Lower leg skin (tissue), 3 donors: ENCODE measurements around the gene TNFRSF1B.

ENCODE experiments used
- POLR2A ChIP-seq, 2 donors: fragments of 450-650 bp; IDR thresholded peaks; one replicate each; pipeline ENCODE4 v1.6.1; 2016 to 2017; ENCODE audit warnings: antibody characterized with exemption in 2 of 2, mild to moderate bottlenecking in 1 of 2, moderate library complexity in 1 of 2
- TF ChIP-seq, protein P1 (sequence below), 3 donors: fragments of 450-650 bp; IDR thresholded peaks; one replicate each; pipeline ENCODE4 v1.5.1; 2016; ENCODE audit warnings: antibody characterized with exemption in 3 of 3, mild to moderate bottlenecking in 3 of 3, moderate library complexity in 2 of 3

DNA sequence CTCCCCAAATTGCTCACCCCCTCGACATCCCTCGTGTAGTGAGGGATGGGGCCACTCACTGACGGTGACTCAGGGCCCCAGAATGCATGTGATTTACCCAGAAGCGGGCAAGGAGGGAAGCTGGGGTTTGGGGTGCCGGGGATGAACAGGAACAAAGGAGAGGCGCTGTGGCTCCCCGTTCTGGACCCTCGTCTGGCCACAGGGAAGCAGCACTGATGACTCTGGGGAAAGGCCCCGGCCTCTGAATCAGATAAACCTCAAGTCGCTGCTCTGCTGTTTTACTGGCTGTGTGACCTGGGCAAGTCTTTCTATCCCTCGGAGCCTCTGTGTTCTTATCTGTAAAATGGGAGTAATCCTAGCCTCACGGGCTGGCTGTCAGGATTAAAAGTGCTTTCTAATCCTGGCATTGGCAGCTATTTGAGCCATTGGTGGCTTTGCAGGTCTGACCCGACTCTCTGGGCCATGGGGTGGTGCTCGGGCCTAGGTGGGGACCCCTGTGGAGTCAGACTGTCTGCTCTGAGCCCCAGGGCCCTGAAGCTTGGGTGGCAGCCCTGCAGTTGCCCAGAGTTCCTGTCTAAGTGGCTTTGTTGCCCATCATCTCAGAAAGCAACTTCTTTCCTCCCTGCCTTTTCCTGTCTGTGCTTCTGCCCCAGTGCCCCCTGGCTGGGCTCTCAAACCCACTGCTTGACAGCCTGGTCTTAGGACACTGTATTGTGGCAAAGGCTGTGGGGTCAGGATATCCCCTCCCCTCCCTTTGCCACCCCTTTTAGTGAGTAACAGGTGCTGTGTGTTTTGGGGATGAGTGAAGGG lies 5.5 kb downstream of the TNFRSF1B start:
- TF ChIP-seq POLR2A (IDR thresholded peaks at IDR 0.05): no peak
- TF ChIP-seq, protein P1, sequence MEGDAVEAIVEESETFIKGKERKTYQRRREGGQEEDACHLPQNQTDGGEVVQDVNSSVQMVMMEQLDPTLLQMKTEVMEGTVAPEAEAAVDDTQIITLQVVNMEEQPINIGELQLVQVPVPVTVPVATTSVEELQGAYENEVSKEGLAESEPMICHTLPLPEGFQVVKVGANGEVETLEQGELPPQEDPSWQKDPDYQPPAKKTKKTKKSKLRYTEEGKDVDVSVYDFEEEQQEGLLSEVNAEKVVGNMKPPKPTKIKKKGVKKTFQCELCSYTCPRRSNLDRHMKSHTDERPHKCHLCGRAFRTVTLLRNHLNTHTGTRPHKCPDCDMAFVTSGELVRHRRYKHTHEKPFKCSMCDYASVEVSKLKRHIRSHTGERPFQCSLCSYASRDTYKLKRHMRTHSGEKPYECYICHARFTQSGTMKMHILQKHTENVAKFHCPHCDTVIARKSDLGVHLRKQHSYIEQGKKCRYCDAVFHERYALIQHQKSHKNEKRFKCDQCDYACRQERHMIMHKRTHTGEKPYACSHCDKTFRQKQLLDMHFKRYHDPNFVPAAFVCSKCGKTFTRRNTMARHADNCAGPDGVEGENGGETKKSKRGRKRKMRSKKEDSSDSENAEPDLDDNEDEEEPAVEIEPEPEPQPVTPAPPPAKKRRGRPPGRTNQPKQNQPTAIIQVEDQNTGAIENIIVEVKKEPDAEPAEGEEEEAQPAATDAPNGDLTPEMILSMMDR (IDR thresholded peaks at IDR 0.05): no peak
